Caco-2 (cell line): ENCODE data around the gene BFSP1. TPM values are rescaled to one million over a fixed set of nuclear protein-coding genes. Genes with fewer than 3 reads are reported as not detected.

Experiments
- BruUV-seq: library from RNA; stranded (reverse); fragments of 400-500 nt; replicated peaks from 2 replicates; lab custom pipeline; 2021; lab: Mats Ljungman, UMichigan
- CTCF ChIA-PET: fragments of 300-600 bp; sonication (Branson Sonifier 250); formaldehyde crosslinking; loops from one replicate; lab custom pipeline; 2022; ENCODE audit warnings: antibody characterized with exemption; lab: Charles Lee
- POLR2A ChIA-PET: fragments of 300-600 bp; sonication (Branson Sonifier 250); formaldehyde crosslinking; loops from one replicate; lab custom pipeline; 2022; ENCODE audit warnings: antibody characterized with exemption; lab: Charles Lee
- DNase-seq, 2 experiments: peaks; one replicate each; pipeline versions ENCODE4 v3.0.0 to v3.0.0-alpha.2; 2020 to 2022
- H3K27me3 ChIP-seq: replicated peaks from 2 replicates; pipeline ENCODE4 v1.6.0; 2011; ENCODE audit warnings: low read length; ENCODE audit not compliant: control insufficient read depth, insufficient read depth
- H3K36me3 ChIP-seq: 2 replicates; pipeline ENCODE4 v1.5.1; 2011; ENCODE audit warnings: low read length; ENCODE audit not compliant: control insufficient read depth, insufficient read depth
- H3K4me1 ChIP-seq: fragments of 250-450 bp; sonication (Bioruptor Pico); 2 replicates; pipeline ENCODE4 v1.5.1; 2020; ENCODE audit warnings: mild to moderate bottlenecking
- H3K4me3 ChIP-seq: 2 replicates; pipeline ENCODE4 v1.5.1; 2011; ENCODE audit warnings: low read depth, mild to moderate bottlenecking, control low read depth, low read length
- H3K9me3 ChIP-seq: fragments of 250-450 bp; sonication (Bioruptor Pico); 2 replicates; pipeline ENCODE4 v1.5.1; 2020; ENCODE audit warnings: mild to moderate bottlenecking, moderate library complexity
- H3K27ac Mint-ChIP-seq: one replicate; pipeline ENCODE4 v1.8.0; 2022; ENCODE audit warnings: mixed read lengths; ENCODE audit not compliant: unreplicated experiment
- H3K27me3 Mint-ChIP-seq: one replicate; pipeline ENCODE4 v1.8.0; 2022; ENCODE audit warnings: mixed read lengths; ENCODE audit not compliant: insufficient read depth, unreplicated experiment
- H3K36me3 Mint-ChIP-seq: one replicate; pipeline ENCODE4 v1.8.0; 2022; ENCODE audit warnings: mild to moderate bottlenecking, mixed read lengths; ENCODE audit not compliant: insufficient read depth, unreplicated experiment
- H3K4me1 Mint-ChIP-seq: one replicate; pipeline ENCODE4 v1.8.0; 2022; ENCODE audit warnings: low read depth, mixed read lengths; ENCODE audit not compliant: unreplicated experiment
- H3K4me3 Mint-ChIP-seq: one replicate; pipeline ENCODE4 v1.8.0; 2022; ENCODE audit warnings: mild to moderate bottlenecking, moderate library complexity, mixed read lengths; ENCODE audit not compliant: unreplicated experiment
- H3K9me3 Mint-ChIP-seq: one replicate; pipeline ENCODE4 v1.8.0; 2022; ENCODE audit warnings: mixed read lengths; ENCODE audit not compliant: unreplicated experiment
- intact Hi-C: fragments of 100-400 bp; cut with micrococcal nuclease; formaldehyde crosslinking; loops from one replicate; pipeline ENCODE4 v1.10.0; 2022; ENCODE audit not compliant: unreplicated experiment
- total RNA-seq: library from RNA; stranded (reverse); gene quantifications from 2 replicates; pipeline ENCODE4 v1.2.3, GENCODE V29; 2022
- TF ChIP-seq, protein P1 (sequence below), 2 experiments: fragments of 200-600 bp in 1 of 2; IDR thresholded peaks; 1 replicate in 1 of 2; 2 replicates in 1 of 2; pipeline versions ENCODE4 v1.5.1 to v1.8.0; 2011 to 2022; ENCODE audit warnings: antibody characterized with exemption in 1 of 2, control low read depth in 1 of 2, inconsistent platforms in 1 of 2, low read depth in 1 of 2, low read length in 1 of 2, mild to moderate bottlenecking in 1 of 2, moderate library complexity in 1 of 2; ENCODE audit not compliant: insufficient read depth in 1 of 2, severe bottlenecking in 1 of 2, unreplicated experiment in 1 of 2

Gene BFSP1
- total RNA-seq, 1 experiment from 2014 or later: 22.7 TPM

DNA sequence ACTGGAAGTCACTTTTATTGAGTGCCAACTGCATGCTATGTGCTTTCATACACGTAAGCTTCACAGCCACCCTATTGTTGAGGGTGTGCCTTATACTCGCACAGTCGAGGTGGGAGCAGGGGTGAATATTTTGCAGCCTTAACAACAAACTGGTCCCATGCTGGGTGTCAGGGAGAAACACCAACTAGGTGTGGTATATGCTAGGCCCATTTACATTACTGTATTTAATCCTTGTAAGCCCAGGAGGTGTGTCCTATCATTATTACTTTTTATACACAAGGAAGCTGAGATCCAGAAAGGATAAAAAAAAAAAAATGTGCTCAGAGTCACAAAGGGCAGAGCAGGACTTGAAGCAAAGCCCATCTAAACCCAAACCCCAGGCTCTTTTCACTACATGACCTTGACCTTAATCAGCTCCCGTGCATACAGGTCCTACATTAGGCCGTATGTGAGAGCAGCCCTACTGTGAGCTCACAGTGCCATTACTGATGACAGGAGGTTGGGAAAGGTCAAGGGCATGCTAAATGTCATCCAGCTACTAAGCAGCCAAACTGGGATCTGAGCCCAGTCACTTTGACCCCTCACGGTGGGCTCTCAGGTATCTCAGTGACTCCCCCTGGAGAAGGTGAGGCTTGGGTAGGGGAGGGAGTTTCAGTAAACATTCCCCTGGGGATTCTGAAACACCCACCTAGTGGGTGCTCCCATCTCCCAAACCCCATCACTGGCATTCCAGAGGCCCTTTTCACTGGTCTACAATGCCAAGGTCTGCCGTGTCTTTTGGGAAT, 61.7 kb downstream of the BFSP1 start:
- H3K9me3 Mint-ChIP-seq: no peaks in the 10 kb centered on the region
- no peaks in the 10 kb centered on the region for H3K36me3 Mint-ChIP-seq
- ChIA-PET POLR2A (no interaction called here), CTCF (no interaction called here)
- Histone ChIP-seq H3K4me1 (no peaks in the 10 kb centered on the region), H3K36me3 (no peaks in the 10 kb centered on the region), H3K4me3 (no peak overlapping the region), H3K27me3 (no peaks in the 10 kb centered on the region), H3K9me3 (no peaks in the 10 kb centered on the region)
- intact Hi-C loops: no loop called here
- H3K4me3 Mint-ChIP-seq: no peak overlapping the region
- DNase-seq: no peak
- TF ChIP-seq, protein P1, sequence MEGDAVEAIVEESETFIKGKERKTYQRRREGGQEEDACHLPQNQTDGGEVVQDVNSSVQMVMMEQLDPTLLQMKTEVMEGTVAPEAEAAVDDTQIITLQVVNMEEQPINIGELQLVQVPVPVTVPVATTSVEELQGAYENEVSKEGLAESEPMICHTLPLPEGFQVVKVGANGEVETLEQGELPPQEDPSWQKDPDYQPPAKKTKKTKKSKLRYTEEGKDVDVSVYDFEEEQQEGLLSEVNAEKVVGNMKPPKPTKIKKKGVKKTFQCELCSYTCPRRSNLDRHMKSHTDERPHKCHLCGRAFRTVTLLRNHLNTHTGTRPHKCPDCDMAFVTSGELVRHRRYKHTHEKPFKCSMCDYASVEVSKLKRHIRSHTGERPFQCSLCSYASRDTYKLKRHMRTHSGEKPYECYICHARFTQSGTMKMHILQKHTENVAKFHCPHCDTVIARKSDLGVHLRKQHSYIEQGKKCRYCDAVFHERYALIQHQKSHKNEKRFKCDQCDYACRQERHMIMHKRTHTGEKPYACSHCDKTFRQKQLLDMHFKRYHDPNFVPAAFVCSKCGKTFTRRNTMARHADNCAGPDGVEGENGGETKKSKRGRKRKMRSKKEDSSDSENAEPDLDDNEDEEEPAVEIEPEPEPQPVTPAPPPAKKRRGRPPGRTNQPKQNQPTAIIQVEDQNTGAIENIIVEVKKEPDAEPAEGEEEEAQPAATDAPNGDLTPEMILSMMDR (IDR thresholded peaks at IDR 0.05; ENCODE audit: insufficient read depth in 1 of 2, low read depth in 1 of 2, low read length in 1 of 2, severe bottlenecking in 1 of 2, unreplicated experiment in 1 of 2): no peak
- H3K4me1 Mint-ChIP-seq: no peaks in the 10 kb centered on the region
- no peak overlapping the region for H3K27ac Mint-ChIP-seq
- H3K27me3 Mint-ChIP-seq: no peaks in the 10 kb centered on the region
- BruUV-seq: no TSS peak

DNA sequence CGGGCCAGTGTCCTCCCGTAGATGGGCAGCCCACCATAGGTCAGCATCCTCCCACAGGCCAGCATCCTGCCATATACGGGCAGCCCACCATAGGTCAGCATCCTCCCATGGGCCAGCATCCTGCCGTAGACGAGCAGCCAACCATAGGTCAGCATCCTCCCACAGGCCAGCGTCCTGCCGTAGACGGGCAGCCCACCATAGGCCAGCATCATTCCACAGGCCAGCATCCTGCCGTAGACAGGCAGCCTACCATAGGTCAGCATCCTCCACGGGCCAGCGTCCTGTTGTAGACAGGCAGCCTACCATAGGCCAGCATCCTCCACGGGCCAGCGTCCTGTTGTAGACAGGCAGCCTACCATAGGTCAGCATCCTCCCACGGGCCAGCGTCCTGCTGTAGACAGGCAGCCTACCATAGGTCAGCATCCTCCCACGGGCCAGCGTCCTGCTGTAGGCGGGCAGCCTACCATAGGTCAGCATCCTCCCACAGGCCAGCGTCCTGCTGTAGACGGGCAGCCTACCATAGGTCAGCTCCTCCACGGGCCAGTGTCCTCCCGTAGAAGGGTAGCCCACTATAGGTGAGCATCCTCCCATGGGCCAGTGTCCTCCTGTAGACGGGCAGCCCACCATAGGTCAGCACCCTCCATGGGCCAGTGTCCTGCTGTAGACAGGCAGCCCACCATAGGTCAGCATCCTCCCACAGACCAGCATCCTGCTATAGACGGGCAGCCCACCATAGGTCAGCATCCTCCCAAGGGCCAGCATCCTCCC, 62.9 kb downstream of the BFSP1 start:
- H3K27ac Mint-ChIP-seq: no peak overlapping the region
- H3K9me3 Mint-ChIP-seq: no peaks in the 10 kb centered on the region
- CTCF ChIA-PET: no interaction called here
- H3K27me3 Mint-ChIP-seq: no peaks in the 10 kb centered on the region
- POLR2A ChIA-PET: no interaction called here
- no peaks in the 10 kb centered on the region for H3K9me3 ChIP-seq
- no peak overlapping the region for H3K4me3 ChIP-seq
- H3K4me1 Mint-ChIP-seq: no peaks in the 10 kb centered on the region
- H3K4me1 ChIP-seq: no peaks in the 10 kb centered on the region
- TF ChIP-seq, protein P1 (IDR thresholded peaks at IDR 0.05; ENCODE audit: insufficient read depth in 1 of 2, low read depth in 1 of 2, low read length in 1 of 2, severe bottlenecking in 1 of 2, unreplicated experiment in 1 of 2): no peak
- H3K36me3 ChIP-seq: no peaks in the 10 kb centered on the region
- BruUV-seq: no TSS peak
- H3K36me3 Mint-ChIP-seq: no peaks in the 10 kb centered on the region
- intact Hi-C loops: no loop called here
- H3K27me3 ChIP-seq: no peaks in the 10 kb centered on the region
- H3K4me3 Mint-ChIP-seq: no peak overlapping the region
- no peak for DNase-seq

DNA sequence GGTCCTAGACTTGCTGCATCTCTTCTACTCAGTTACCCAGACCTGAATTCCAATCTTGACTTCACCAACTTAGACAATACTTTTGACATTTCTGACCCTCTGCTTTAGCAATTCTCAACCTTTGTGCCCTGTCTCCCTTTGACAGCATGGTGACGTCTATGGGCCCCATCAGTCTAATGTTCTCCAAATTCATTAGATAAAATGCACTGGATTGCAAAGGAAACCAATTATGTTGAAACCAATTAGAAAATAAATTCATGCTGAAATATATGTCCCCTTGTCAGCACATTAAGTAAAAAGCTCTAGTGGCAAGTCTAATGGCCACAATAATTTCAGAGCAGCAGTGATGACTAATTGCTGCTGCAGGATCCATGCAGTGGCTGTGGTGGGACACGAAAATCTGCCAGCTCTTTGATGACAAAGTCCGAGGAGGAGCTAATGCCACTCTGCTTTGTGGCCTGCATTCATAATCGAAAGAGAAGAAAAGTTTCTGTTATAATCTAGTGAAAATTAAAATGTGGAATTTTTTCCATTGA, 64.0 kb downstream of the BFSP1 start:
- Mint-ChIP-seq H3K9me3 (no peaks in the 10 kb centered on the region), H3K27ac (no peak overlapping the region), H3K4me3 (no peak overlapping the region), H3K27me3 (no peaks in the 10 kb centered on the region), H3K36me3 (no peaks in the 10 kb centered on the region), H3K4me1 (no peaks in the 10 kb centered on the region)
- intact Hi-C loops: no loop called here
- no TSS peak for BruUV-seq
- no peaks in the 10 kb centered on the region for H3K9me3 ChIP-seq
- ChIA-PET POLR2A (no interaction called here), CTCF (no interaction called here)
- TF ChIP-seq, protein P1 (IDR thresholded peaks at IDR 0.05; ENCODE audit: insufficient read depth in 1 of 2, low read depth in 1 of 2, low read length in 1 of 2, severe bottlenecking in 1 of 2, unreplicated experiment in 1 of 2): no peak
- H3K36me3 ChIP-seq: no peaks in the 10 kb centered on the region
- H3K27me3 ChIP-seq: no peaks in the 10 kb centered on the region
- no peak overlapping the region for H3K4me3 ChIP-seq
- DNase-seq: no peak
- H3K4me1 ChIP-seq: no peaks in the 10 kb centered on the region
